ENCODE results near the gene GXYLT2.
A peak's percentile ranks its signal among the peaks of the same experiment; 100 is the strongest.

Gene GXYLT2

GRCh38 chr3:72938471-72939265 lies 50.8 kb downstream of the GXYLT2 start:
- peak; percentile 41 to 70 for DNase-seq

GRCh38 chr3:72941245-72941644 lies 53.4 kb downstream of the GXYLT2 start:
- DNase-seq = no peak

- no peak for DNase-seq
These were observed 54.6 kb downstream of the GXYLT2 start for GRCh38 chr3:72942427-72942826.

GRCh38 chr3:72944696-72945095 lies 56.9 kb downstream of the GXYLT2 start:
- no peak for DNase-seq

GRCh38 chr3:72947715-72948490 lies 60.1 kb downstream of the GXYLT2 start:
- no peak for DNase-seq

- no peak for DNase-seq
These were observed 61.2 kb downstream of the GXYLT2 start for GRCh38 chr3:72949016-72949415.

- DNase-seq = no peak
These were observed 62.5 kb downstream of the GXYLT2 start for GRCh38 chr3:72950372-72950771.

- DNase-seq = no peak
These were observed 63.0 kb downstream of the GXYLT2 start for GRCh38 chr3:72950801-72951200.

GRCh38 chr3:72951259-72951722 lies 63.4 kb downstream of the GXYLT2 start:
- no peak for DNase-seq

GRCh38 chr3:72953325-72953956 lies 65.6 kb downstream of the GXYLT2 start:
- no peak for DNase-seq

GRCh38 chr3:72957297-72957696 lies 69.5 kb downstream of the GXYLT2 start:
- no peak for DNase-seq

GRCh38 chr3:72959336-72959735 lies 71.5 kb downstream of the GXYLT2 start:
- no peak for DNase-seq

GRCh38 chr3:72960812-72961518 lies 73.1 kb downstream of the GXYLT2 start:
- no peak for DNase-seq

GRCh38 chr3:72961752-72962151 lies 73.9 kb downstream of the GXYLT2 start:
- no peak for DNase-seq

- no peak for DNase-seq
These were observed 74.5 kb downstream of the GXYLT2 start for GRCh38 chr3:72962317-72962716.

- DNase-seq = no peak
These were observed 76.8 kb downstream of the GXYLT2 start for GRCh38 chr3:72964633-72965032.

- DNase-seq = no peak
These were observed 80.4 kb downstream of the GXYLT2 start for GRCh38 chr3:72968266-72968664.

- no peak for DNase-seq
These were observed 81.9 kb downstream of the GXYLT2 start for GRCh38 chr3:72969766-72970165.

- DNase-seq = no peak
These were observed 83.1 kb downstream of the GXYLT2 start for GRCh38 chr3:72970942-72971341.

GRCh38 chr3:72972706-72973030 lies 84.8 kb downstream of the GXYLT2 start:
- no peak for DNase-seq

GRCh38 chr3:72973031-72973723 lies 85.3 kb downstream of the GXYLT2 start:
- no peak for DNase-seq

- no peak for DNase-seq
These were observed 85.9 kb downstream of the GXYLT2 start for GRCh38 chr3:72973786-72974185.

- no peak for DNase-seq
These were observed 87.1 kb downstream of the GXYLT2 start for GRCh38 chr3:72974956-72975355.

Data from SHP77 (cell line).